ENCODE data around the gene RNF167. TPM values are rescaled to one million over a fixed set of nuclear protein-coding genes. Genes with fewer than 3 reads are reported as not detected.

RNF167 gene
- total RNA-seq, 4 donors from 2014 or later, result 57.8 to 92.1 (median 78.9) TPM

- Histone ChIP-seq H3K4me1 (peaks cover 0 to 26% (median 13%) of the 10 kb centered on the region in 4 donors), H3K27me3 (no peaks in the 10 kb centered on the region), H3K4me3 (no peak overlapping the region), H3K9me3 (no peaks in the 10 kb centered on the region), H3K27ac (peak overlapping the region in 1 of 4 donors; percentile 7), H3K36me3 (peaks cover 0 to 22% (median 0%) of the 10 kb centered on the region in 3 donors)
- TF ChIP-seq POLR2A (IDR thresholded peaks at IDR 0.05), result no peak
- TF ChIP-seq, protein P1, sequence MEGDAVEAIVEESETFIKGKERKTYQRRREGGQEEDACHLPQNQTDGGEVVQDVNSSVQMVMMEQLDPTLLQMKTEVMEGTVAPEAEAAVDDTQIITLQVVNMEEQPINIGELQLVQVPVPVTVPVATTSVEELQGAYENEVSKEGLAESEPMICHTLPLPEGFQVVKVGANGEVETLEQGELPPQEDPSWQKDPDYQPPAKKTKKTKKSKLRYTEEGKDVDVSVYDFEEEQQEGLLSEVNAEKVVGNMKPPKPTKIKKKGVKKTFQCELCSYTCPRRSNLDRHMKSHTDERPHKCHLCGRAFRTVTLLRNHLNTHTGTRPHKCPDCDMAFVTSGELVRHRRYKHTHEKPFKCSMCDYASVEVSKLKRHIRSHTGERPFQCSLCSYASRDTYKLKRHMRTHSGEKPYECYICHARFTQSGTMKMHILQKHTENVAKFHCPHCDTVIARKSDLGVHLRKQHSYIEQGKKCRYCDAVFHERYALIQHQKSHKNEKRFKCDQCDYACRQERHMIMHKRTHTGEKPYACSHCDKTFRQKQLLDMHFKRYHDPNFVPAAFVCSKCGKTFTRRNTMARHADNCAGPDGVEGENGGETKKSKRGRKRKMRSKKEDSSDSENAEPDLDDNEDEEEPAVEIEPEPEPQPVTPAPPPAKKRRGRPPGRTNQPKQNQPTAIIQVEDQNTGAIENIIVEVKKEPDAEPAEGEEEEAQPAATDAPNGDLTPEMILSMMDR (IDR thresholded peaks at IDR 0.05), result peak in 3 of 6 experiments; percentile 16 to 20 (median 18)
- DNase-seq, result no peak
These were observed 5.7 kb upstream of the RNF167 start for GRCh38 chr17:4934173-4934979.

DNA sequence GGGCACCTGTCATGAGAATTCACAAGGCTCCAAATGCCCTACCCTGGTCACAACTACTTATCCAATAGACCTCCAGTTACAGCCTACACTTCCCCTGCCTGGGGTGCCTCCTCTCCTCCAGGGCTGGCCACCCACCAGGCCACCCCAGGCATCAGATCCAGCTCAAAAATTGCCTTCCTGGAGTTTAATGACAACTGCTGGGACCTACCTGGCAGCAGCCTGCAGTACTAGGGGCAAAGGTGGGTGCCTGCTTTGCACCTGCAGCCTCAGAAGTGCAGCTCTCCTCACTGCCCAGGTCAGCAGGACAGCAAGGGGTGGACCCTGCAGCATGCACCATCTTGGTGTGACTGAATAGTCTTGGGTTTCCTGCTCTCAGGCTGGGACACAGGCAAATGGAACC is 4.4 kb upstream of the RNF167 start:
- Histone ChIP-seq H3K4me1 (peaks cover 0 to 26% (median 13%) of the 10 kb centered on the region in 4 donors), H3K9me3 (no peaks in the 10 kb centered on the region), H3K27me3 (no peaks in the 10 kb centered on the region), H3K4me3 (no peak overlapping the region), H3K36me3 (peaks cover 0 to 22% (median 0%) of the 10 kb centered on the region in 3 donors), H3K27ac (no peak overlapping the region)
- no peak for DNase-seq
- TF ChIP-seq, protein P1 (IDR thresholded peaks at IDR 0.05), result no peak
- TF ChIP-seq POLR2A (IDR thresholded peaks at IDR 0.05), result no peak

- no peaks in the 10 kb centered on the region for H3K9me3 ChIP-seq
- peaks cover 0 to 34% (median 16%) of the 10 kb centered on the region in 4 donors for H3K4me1 ChIP-seq
- TF ChIP-seq, protein P1 (IDR thresholded peaks at IDR 0.05), result no peak
- TF ChIP-seq POLR2A (IDR thresholded peaks at IDR 0.05), result no peak
- H3K27me3 ChIP-seq, result no peaks in the 10 kb centered on the region
- DNase-seq, result no peak
- H3K4me3 ChIP-seq, result no peak overlapping the region
- H3K36me3 ChIP-seq, result peaks cover 0 to 22% (median 0%) of the 10 kb centered on the region in 3 donors
- no peak overlapping the region for H3K27ac ChIP-seq
These were observed 3.6 kb upstream of the RNF167 start for GRCh38 chr17:4936436-4936835.

DNA sequence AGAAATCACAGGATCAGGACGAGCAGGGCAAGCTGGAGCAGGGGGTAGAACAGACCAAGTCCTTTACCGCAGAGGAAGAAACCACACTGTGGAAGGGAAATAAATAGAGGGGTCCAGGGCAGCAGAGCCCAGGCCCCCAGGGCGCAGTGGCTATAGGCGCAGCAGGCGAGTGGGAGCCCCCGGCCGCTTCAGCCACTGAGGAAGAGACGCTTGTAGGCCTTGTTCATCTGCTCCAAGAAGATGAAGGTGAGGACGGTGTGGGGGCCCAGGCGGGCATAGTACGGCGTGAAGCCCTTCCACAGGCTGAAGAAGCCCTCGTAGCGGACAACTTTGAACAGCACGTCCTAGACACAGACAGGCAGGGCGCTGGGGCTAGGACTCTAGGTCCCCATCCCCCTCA is 2.5 kb upstream of the RNF167 start:
- H3K27me3 ChIP-seq, result no peaks in the 10 kb centered on the region
- H3K27ac ChIP-seq, result no peak overlapping the region
- H3K4me3 ChIP-seq, result no peak overlapping the region
- no peak for DNase-seq
- peaks cover 0 to 28% (median 0%) of the 10 kb centered on the region in 3 donors for H3K36me3 ChIP-seq
- H3K4me1 ChIP-seq, result peaks cover 0 to 45% (median 23%) of the 10 kb centered on the region in 4 donors
- no peak for TF ChIP-seq POLR2A (IDR thresholded peaks at IDR 0.05)
- TF ChIP-seq, protein P1 (IDR thresholded peaks at IDR 0.05), result no peak
- no peaks in the 10 kb centered on the region for H3K9me3 ChIP-seq

- H3K4me3 ChIP-seq, result no peak overlapping the region
- H3K36me3 ChIP-seq, result peaks cover 0 to 33% (median 0%) of the 10 kb centered on the region in 3 donors
- no peaks in the 10 kb centered on the region for H3K27me3 ChIP-seq
- H3K27ac ChIP-seq, result no peak overlapping the region
- H3K9me3 ChIP-seq, result no peaks in the 10 kb centered on the region
- TF ChIP-seq POLR2A (IDR thresholded peaks at IDR 0.05), result no peak
- TF ChIP-seq, protein P1 (IDR thresholded peaks at IDR 0.05), result no peak
- DNase-seq, result no peak
- H3K4me1 ChIP-seq, result peaks cover 0 to 50% (median 23%) of the 10 kb centered on the region in 4 donors
These were observed 2.0 kb upstream of the RNF167 start for GRCh38 chr17:4938069-4938491.
